Islet precursor cell (in vitro differentiated cells): ENCODE measurements around the gene PRSS33.

ENCODE experiments used
- DNase-seq: peaks from one replicate; pipeline ENCODE4 v3.0.0-alpha.2; 2018

PRSS33 gene

GRCh38 chr16:2787406-2787805 lies at the start of gene PRSS33:
Gene PRSS33 (minus strand): TSS chr16:2787560. CDS start chr16:2786547, 1,013 bp downstream.
- no peak for DNase-seq

GRCh38 chr16:2836646-2837508 lies 49.5 kb upstream of the PRSS33 start:
- no peak for DNase-seq

- peak; percentile 99 for DNase-seq
These were observed 48.5 kb upstream of the PRSS33 start for GRCh38 chr16:2835638-2836493.

- DNase-seq = no peak
These were observed 47.6 kb upstream of the PRSS33 start for GRCh38 chr16:2834968-2835367.

- no peak for DNase-seq
These were observed 46.4 kb upstream of the PRSS33 start for GRCh38 chr16:2833776-2834175.

- DNase-seq = no peak
These were observed 43.8 kb upstream of the PRSS33 start for GRCh38 chr16:2831203-2831602.

- no peak for DNase-seq
These were observed 43.0 kb upstream of the PRSS33 start for GRCh38 chr16:2830355-2830695.

GRCh38 chr16:2829501-2830354 lies 42.4 kb upstream of the PRSS33 start, which contains the start of gene ZG16B:
Gene ZG16B (plus strand): TSS chr16:2830303. CDS start chr16:2830442, 139 bp downstream.
- no peak for DNase-seq

GRCh38 chr16:2828876-2829430 lies 41.6 kb upstream of the PRSS33 start:
- no peak for DNase-seq

- DNase-seq = no peak
These were observed 41.1 kb upstream of the PRSS33 start for GRCh38 chr16:2828521-2828840.

- no peak for DNase-seq
These were observed 40.6 kb upstream of the PRSS33 start for GRCh38 chr16:2827831-2828520.

- no peak for DNase-seq
These were observed 40.0 kb upstream of the PRSS33 start for GRCh38 chr16:2827374-2827791.

GRCh38 chr16:2826591-2827373 lies 39.4 kb upstream of the PRSS33 start:
- no peak for DNase-seq

GRCh38 chr16:2825906-2826305 lies 38.5 kb upstream of the PRSS33 start:
- no peak for DNase-seq

- peak; percentile 42 for DNase-seq
These were observed 37.8 kb upstream of the PRSS33 start for GRCh38 chr16:2825049-2825742.

- peak; percentile 39 for DNase-seq
These were observed 37.3 kb upstream of the PRSS33 start for GRCh38 chr16:2824626-2825025.

- DNase-seq = no peak
These were observed 35.1 kb upstream of the PRSS33 start for GRCh38 chr16:2822496-2822895.

GRCh38 chr16:2822158-2822495 lies 34.8 kb upstream of the PRSS33 start:
- DNase-seq = peak; percentile 24

- DNase-seq = peak; percentile 66
These were observed 34.3 kb upstream of the PRSS33 start for GRCh38 chr16:2821487-2822157.

- DNase-seq = no peak
These were observed 33.6 kb upstream of the PRSS33 start for GRCh38 chr16:2820836-2821486.
